ENCODE measurements around the gene VWA8. TPM values are rescaled to one million over a fixed set of nuclear protein-coding genes. Genes with fewer than 3 reads are reported as not detected.

The VWA8 gene
- total RNA-seq, 1 donor, result 21.4 TPM

GRCh38 chr13:41823476-41823875 is 137.4 kb downstream of the VWA8 start:
- no peak overlapping the region for H3K27ac ChIP-seq (ENCODE audit: low read depth, low read length)
- no peak overlapping the region for H2AFZ ChIP-seq (ENCODE audit: low read length)
- no peaks in the 10 kb centered on the region for H3K79me2 ChIP-seq (ENCODE audit: insufficient read depth, low read length)
- no peak for DNase-seq (ENCODE audit: insufficient read length, low spot score, missing footprints)
- H3K9me3 ChIP-seq (ENCODE audit: low read depth, low read length), result no peaks in the 10 kb centered on the region
- H3K27me3 ChIP-seq (ENCODE audit: insufficient read depth, low read length), result no peaks in the 10 kb centered on the region
- TF ChIP-seq CTCF (IDR thresholded peaks at IDR 0.05; ENCODE audit: extremely low read depth, low read depth, low read length), result no peak
- H3K36me3 ChIP-seq (ENCODE audit: insufficient read depth, low read length), result no peaks in the 10 kb centered on the region
- H3K4me1 ChIP-seq (ENCODE audit: insufficient read depth, low read length), result peaks cover 30% of the 10 kb centered on the region
- no peak overlapping the region for H3K4me3 ChIP-seq (ENCODE audit: insufficient read depth, low read length)
- no peak overlapping the region for H3K4me2 ChIP-seq (ENCODE audit: insufficient read depth, low read length)
- H4K20me1 ChIP-seq (ENCODE audit: insufficient read depth, low read length), result no peaks in the 10 kb centered on the region

GRCh38 chr13:41822560-41822959 is 138.3 kb downstream of the VWA8 start:
- Histone ChIP-seq H3K27me3 (ENCODE audit: insufficient read depth, low read length) (no peaks in the 10 kb centered on the region), H3K27ac (ENCODE audit: low read depth, low read length) (no peak overlapping the region), H3K36me3 (ENCODE audit: insufficient read depth, low read length) (no peaks in the 10 kb centered on the region), H3K4me2 (ENCODE audit: insufficient read depth, low read length) (no peak overlapping the region), H3K4me1 (ENCODE audit: insufficient read depth, low read length) (peaks cover 21% of the 10 kb centered on the region), H2AFZ (ENCODE audit: low read length) (no peak overlapping the region), H4K20me1 (ENCODE audit: insufficient read depth, low read length) (no peaks in the 10 kb centered on the region), H3K9me3 (ENCODE audit: low read depth, low read length) (no peaks in the 10 kb centered on the region), H3K4me3 (ENCODE audit: insufficient read depth, low read length) (no peak overlapping the region), H3K79me2 (ENCODE audit: insufficient read depth, low read length) (no peaks in the 10 kb centered on the region)
- DNase-seq (ENCODE audit: insufficient read length, low spot score, missing footprints), result no peak
- no peak for TF ChIP-seq CTCF (IDR thresholded peaks at IDR 0.05; ENCODE audit: extremely low read depth, low read depth, low read length)

GRCh38 chr13:41821238-41821594 is 139.7 kb downstream of the VWA8 start:
- no peak overlapping the region for H3K4me2 ChIP-seq (ENCODE audit: insufficient read depth, low read length)
- no peaks in the 10 kb centered on the region for H3K79me2 ChIP-seq (ENCODE audit: insufficient read depth, low read length)
- peaks cover 8% of the 10 kb centered on the region for H3K4me1 ChIP-seq (ENCODE audit: insufficient read depth, low read length)
- H3K9me3 ChIP-seq (ENCODE audit: low read depth, low read length), result no peaks in the 10 kb centered on the region
- no peak for DNase-seq (ENCODE audit: insufficient read length, low spot score, missing footprints)
- no peak overlapping the region for H3K4me3 ChIP-seq (ENCODE audit: insufficient read depth, low read length)
- no peaks in the 10 kb centered on the region for H4K20me1 ChIP-seq (ENCODE audit: insufficient read depth, low read length)
- no peaks in the 10 kb centered on the region for H3K27me3 ChIP-seq (ENCODE audit: insufficient read depth, low read length)
- H2AFZ ChIP-seq (ENCODE audit: low read length), result no peak overlapping the region
- H3K36me3 ChIP-seq (ENCODE audit: insufficient read depth, low read length), result no peaks in the 10 kb centered on the region
- no peak for TF ChIP-seq CTCF (IDR thresholded peaks at IDR 0.05; ENCODE audit: extremely low read depth, low read depth, low read length)
- no peak overlapping the region for H3K27ac ChIP-seq (ENCODE audit: low read depth, low read length)

GRCh38 chr13:41820581-41821237 is 140.2 kb downstream of the VWA8 start:
- no peaks in the 10 kb centered on the region for H3K27me3 ChIP-seq (ENCODE audit: insufficient read depth, low read length)
- H2AFZ ChIP-seq (ENCODE audit: low read length), result no peak overlapping the region
- DNase-seq (ENCODE audit: insufficient read length, low spot score, missing footprints), result no peak
- H3K4me2 ChIP-seq (ENCODE audit: insufficient read depth, low read length), result no peak overlapping the region
- H3K9me3 ChIP-seq (ENCODE audit: low read depth, low read length), result no peaks in the 10 kb centered on the region
- peaks cover 6% of the 10 kb centered on the region for H3K4me1 ChIP-seq (ENCODE audit: insufficient read depth, low read length)
- no peaks in the 10 kb centered on the region for H3K79me2 ChIP-seq (ENCODE audit: insufficient read depth, low read length)
- H3K27ac ChIP-seq (ENCODE audit: low read depth, low read length), result no peak overlapping the region
- H3K36me3 ChIP-seq (ENCODE audit: insufficient read depth, low read length), result no peaks in the 10 kb centered on the region
- H4K20me1 ChIP-seq (ENCODE audit: insufficient read depth, low read length), result no peaks in the 10 kb centered on the region
- TF ChIP-seq CTCF (IDR thresholded peaks at IDR 0.05; ENCODE audit: extremely low read depth, low read depth, low read length), result no peak
- no peak overlapping the region for H3K4me3 ChIP-seq (ENCODE audit: insufficient read depth, low read length)
